GM13976 (cell line): ENCODE measurements around the gene TTLL9.

Experiments used
- DNase-seq: peaks from one replicate; pipeline ENCODE4 v3.0.0; 2012; ENCODE audit warnings: low spot score
- CTCF ChIP-seq: IDR thresholded peaks from 2 replicates; pipeline ENCODE4 v1.5.1; 2012; ENCODE audit warnings: borderline replicate concordance, mild to moderate bottlenecking; ENCODE audit not compliant: insufficient read depth; ENCODE audit errors: extremely low read depth, missing control alignments, control extremely low read depth
- in situ Hi-C: fragments of 300-500 bp; cut with MboI; formaldehyde crosslinking; loops from one replicate; pipeline ENCODE4 v1.12.0; 2022; ENCODE audit warnings: low sequenced_read_pairs, mixed read lengths, inconsistent platforms; ENCODE audit not compliant: unreplicated experiment

The TTLL9 gene

GRCh38 chr20:31963889-31964288, 93.5 kb downstream of the TTLL9 start:
- DNase-seq = no peak
- no peak for TF ChIP-seq CTCF
- in situ Hi-C loops = no loop called here

GRCh38 chr20:31966991-31967655, 96.7 kb downstream of the TTLL9 start:
- no peak for DNase-seq
- TF ChIP-seq CTCF = no peak
- in situ Hi-C loops = no loop called here

GRCh38 chr20:31967830-31968249, 97.4 kb downstream of the TTLL9 start, which contains the start of gene XKR7:
Gene XKR7, plus strand, starts transcription at chr20:31968151. Its CDS starts 25 bp downstream, at chr20:31968176.
- in situ Hi-C loops = no loop called here
- no peak for TF ChIP-seq CTCF
- DNase-seq = no peak

- peak; percentile 96 for DNase-seq
- in situ Hi-C loops = no loop called here
- no peak for TF ChIP-seq CTCF
Measured at GRCh38 chr20:31968291-31969126, 98.1 kb downstream of the TTLL9 start.

- no peak for DNase-seq
- TF ChIP-seq CTCF = no peak
- in situ Hi-C loops = no loop called here
Measured at GRCh38 chr20:31969991-31970390, 99.6 kb downstream of the TTLL9 start.

GRCh38 chr20:31972471-31973021, 102.1 kb downstream of the TTLL9 start:
- in situ Hi-C loops = no loop called here
- DNase-seq = no peak
- no peak for TF ChIP-seq CTCF
